A549 (cell line): Measurements from ENCODE around the gene CASQ1. TPM values are rescaled to one million over a fixed set of nuclear protein-coding genes. Genes with fewer than 3 reads are reported as not detected.

Source experiments
- ATAC-seq, 2 experiments: fragments of 200-7000 bp in 1 of 2; fragments of >200 bp in 1 of 2; cut with Nextera tagmentation in 1 of 2; cut with Tn5 transposase in 1 of 2; 3 replicates each; pipeline versions ENCODE4 v1.8.0 to v1.9.1; 2018 to 2020; ENCODE audit warnings: mild to moderate bottlenecking in 1 of 2, moderate library complexity in 1 of 2
- CTCF ChIA-PET: fragments of 300-600 bp; sonication (Branson Sonifier 250); formaldehyde crosslinking; extraction: SDS; loops from one replicate; lab custom pipeline; 2021; ENCODE audit warnings: antibody characterized with exemption, inconsistent platforms; lab: Yijun Ruan, JAX
- POLR2A ChIA-PET: fragments of 350-600 bp; formaldehyde crosslinking; extraction: SDS; loops from one replicate; lab custom pipeline; 2021; ENCODE audit warnings: antibody characterized with exemption, inconsistent platforms; lab: Yijun Ruan, JAX
- DNase-seq, 2 experiments: peaks; one replicate each; pipeline versions ENCODE4 v3.0.0 to v3.0.0-alpha.2; 2011 to 2016; ENCODE audit warnings: low read depth in 1 of 2, low spot score in 1 of 2
- FAIRE-seq: peaks from 2 replicates; lab custom pipeline; 2011; peaks lifted over from hg19 to GRCh38; lab: Jason Lieb, UNC
- H3K27ac ChIP-seq, 2 experiments: fragments of >200 bp; sonication (Bioruptor Twin); formaldehyde crosslinking; 3 replicates each; pipeline ENCODE4 v1.5.1; 2016 to 2017
- H3K4me1 ChIP-seq: fragments of >200 bp; sonication (Bioruptor Twin); formaldehyde crosslinking; 3 replicates; pipeline ENCODE4 v1.6.1; 2016
- H3K4me2 ChIP-seq: fragments of >200 bp; sonication (Bioruptor Twin); formaldehyde crosslinking; 3 replicates; pipeline ENCODE4 v1.6.1; 2016
- H3K4me3 ChIP-seq: fragments of >200 bp; sonication (Bioruptor Twin); formaldehyde crosslinking; 3 replicates; pipeline ENCODE4 v1.5.1; 2016
- H3K9me3 ChIP-seq: fragments of >200 bp; sonication (Bioruptor Twin); formaldehyde crosslinking; 3 replicates; pipeline ENCODE4 v1.6.1; 2016
- BCL3 ChIP-seq: fragments of >200 bp; sonication (Bioruptor Twin); formaldehyde crosslinking; IDR thresholded peaks from 3 replicates; pipeline ENCODE4 v1.6.1; 2016
- CBX2 ChIP-seq: fragments of 200-600 bp; sonication (generic); IDR thresholded peaks from 2 replicates; pipeline ENCODE4 v1.6.1; 2016; ENCODE audit warnings: low read depth, mild to moderate bottlenecking, borderline replicate concordance
- CEBPB ChIP-seq, 2 experiments: fragments of >200 bp in 1 of 2; sonication (Bioruptor Twin) in 1 of 2; formaldehyde crosslinking in 1 of 2; IDR thresholded peaks; 2 replicates each; pipeline ENCODE4 v1.6.1; 2012 to 2016
- CHD2 ChIP-seq: fragments of 150-350 bp; IDR thresholded peaks from 2 replicates; pipeline ENCODE4 v1.6.1; 2014; ENCODE audit warnings: low read length; ENCODE audit not compliant: partially characterized antibody
- CHD4 ChIP-seq: fragments of 200-600 bp; sonication (generic); IDR thresholded peaks from 2 replicates; pipeline ENCODE4 v1.6.1; 2016; ENCODE audit warnings: antibody characterized with exemption, mild to moderate bottlenecking, borderline replicate concordance
- CTCF ChIP-seq: fragments of >200 bp; sonication (Bioruptor Twin); formaldehyde crosslinking; IDR thresholded peaks from 3 replicates; pipeline ENCODE4 v1.5.1; 2016
- EHF ChIP-seq: fragments of 250-450 bp; sonication (Bioruptor Pico); IDR thresholded peaks from 2 replicates; pipeline ENCODE4 v1.5.0; 2020; ENCODE audit warnings: mild to moderate bottlenecking
- ELK1 ChIP-seq: fragments of 150-350 bp; IDR thresholded peaks from 2 replicates; pipeline ENCODE4 v1.6.1; 2014; ENCODE audit warnings: low read depth, mild to moderate bottlenecking, low read length
- ESRRA ChIP-seq: fragments of 150-350 bp; IDR thresholded peaks from 2 replicates; pipeline ENCODE4 v1.6.1; 2014; ENCODE audit warnings: mild to moderate bottlenecking, low read length, borderline replicate concordance
- FOSB ChIP-seq: fragments of 250-450 bp; sonication (Bioruptor Pico); IDR thresholded peaks from 2 replicates; pipeline ENCODE4 v1.5.0; 2020; ENCODE audit warnings: mild to moderate bottlenecking, moderate library complexity
- FOXS1 ChIP-seq: fragments of 250-450 bp; sonication (Bioruptor Pico); IDR thresholded peaks from 2 replicates; pipeline ENCODE4 v1.5.0; 2020; ENCODE audit warnings: mild to moderate bottlenecking, moderate library complexity
- GATA3 ChIP-seq: IDR thresholded peaks from 2 replicates; pipeline ENCODE4 v1.6.1; 2012; ENCODE audit warnings: borderline replicate concordance
- HES2 ChIP-seq: fragments of >200 bp; sonication (Bioruptor Twin); formaldehyde crosslinking; IDR thresholded peaks from 2 replicates; pipeline ENCODE4 v1.6.1; 2016
- HEYL ChIP-seq: fragments of 250-450 bp; sonication (Bioruptor Pico); IDR thresholded peaks from 2 replicates; pipeline ENCODE4 v1.8.0; 2021; ENCODE audit warnings: mild to moderate bottlenecking, moderate library complexity
- HOXB13 ChIP-seq: fragments of 250-450 bp; sonication (Bioruptor Pico); IDR thresholded peaks from 2 replicates; pipeline ENCODE4 v1.5.0; 2020; ENCODE audit warnings: low read depth, mild to moderate bottlenecking, moderate library complexity
- JUNB ChIP-seq: fragments of >200 bp; sonication (Bioruptor Twin); formaldehyde crosslinking; IDR thresholded peaks from 2 replicates; pipeline ENCODE4 v1.6.1; 2016
- KDM1A ChIP-seq: fragments of 200-600 bp; sonication (generic); IDR thresholded peaks from 2 replicates; pipeline ENCODE4 v1.6.1; 2016; ENCODE audit warnings: low read depth, mild to moderate bottlenecking
- MYC ChIP-seq: IDR thresholded peaks from 2 replicates; pipeline ENCODE4 v1.6.1; 2012; ENCODE audit warnings: mild to moderate bottlenecking, inconsistent platforms, low read length, improper control_type of control experiment, borderline replicate concordance
- NPAS2 ChIP-seq: fragments of 250-450 bp; sonication (Bioruptor Pico); IDR thresholded peaks from 2 replicates; pipeline ENCODE4 v1.8.0; 2022; ENCODE audit warnings: mild to moderate bottlenecking, moderate library complexity, borderline replicate concordance
- NR3C1 ChIP-seq: fragments of >200 bp; sonication (Bioruptor Twin); formaldehyde crosslinking; IDR thresholded peaks from 3 replicates; pipeline ENCODE4 v1.6.1; 2017
- PHF8 ChIP-seq: fragments of 200-600 bp; sonication (generic); IDR thresholded peaks from 2 replicates; pipeline ENCODE4 v1.6.1; 2016; ENCODE audit warnings: low read depth, mild to moderate bottlenecking, antibody characterized with exemption, moderate library complexity, borderline replicate concordance
- POLR2A ChIP-seq: IDR thresholded peaks from 2 replicates; pipeline ENCODE4 v1.6.1; 2012; ENCODE audit warnings: mild to moderate bottlenecking, low read length
- RAD21 ChIP-seq, 2 experiments: fragments of >200 bp in 1 of 2; sonication (Bioruptor Twin) in 1 of 2; formaldehyde crosslinking in 1 of 2; IDR thresholded peaks in 1 of 2; conservative IDR thresholded peaks in 1 of 2; 2 replicates in 1 of 2; 3 replicates in 1 of 2; pipeline ENCODE4 v1.6.1; 2012 to 2018; ENCODE audit warnings: inconsistent platforms in 1 of 2
- RCOR1 ChIP-seq: fragments of 150-350 bp; IDR thresholded peaks from 2 replicates; pipeline ENCODE4 v1.6.1; 2014; ENCODE audit warnings: antibody characterized with exemption, low read length, low read depth
- RNF2 ChIP-seq: fragments of 200-600 bp; sonication (generic); IDR thresholded peaks from 2 replicates; pipeline ENCODE4 v1.6.1; 2016; ENCODE audit warnings: low read depth, mild to moderate bottlenecking, antibody characterized with exemption, moderate library complexity, borderline replicate concordance
- ZFP36 ChIP-seq: fragments of 450-650 bp; IDR thresholded peaks from 2 replicates; pipeline ENCODE4 v1.6.1; 2014; ENCODE audit warnings: borderline replicate concordance; ENCODE audit not compliant: partially characterized antibody
- WGBS: methylation state at CpG from one replicate; pipeline ENCODE4 v1.1.6; 2017; ENCODE audit errors: missing lambda C conversion rate; 5-methylcytosine and 5-hydroxymethylcytosine counted together
- polyA plus RNA-seq, 4 experiments: library from polyadenylated mRNA; depleted of rRNA in 3 of 4; stranded (reverse); fragments of >200 nt; fragmentation: RNase III in 1 of 4; extraction: RNeasy Plus Mini Kit Qiagen cat#74134 plus additional on column Dnase treatment in 1 of 4; gene quantifications; 2 replicates in 3 of 4; 3 replicates in 1 of 4; pipeline ENCODE4 v1.2.3, GENCODE V29; 2011 to 2017

Gene CASQ1
- polyA plus RNA-seq, 2 of the 4 experiments (the other 2 are of a cell fraction) = 0.04 to 0.08 TPM

GRCh38 chr1:160237558-160237957 lies 47.2 kb downstream of the CASQ1 start (continued):
- no peak for TF ChIP-seq BCL3
- no peak for TF ChIP-seq NR3C1

GRCh38 chr1:160238408-160238807 lies 48.0 kb downstream of the CASQ1 start:
- TF ChIP-seq CTCF = no peak
- TF ChIP-seq EHF (CRISPR knock-in tag) = no peak
- TF ChIP-seq GATA3 = no peak
- no peak for TF ChIP-seq FOSB (CRISPR knock-in tag)
- no peak for TF ChIP-seq MYC
- no peak for TF ChIP-seq RCOR1
- TF ChIP-seq BCL3 = no peak
- no peak for TF ChIP-seq ELK1
- no peak for TF ChIP-seq CEBPB (IDR thresholded peaks at IDR 0.05)
- no peak for TF ChIP-seq NPAS2 (CRISPR knock-in tag)
- TF ChIP-seq RAD21 (conservative IDR thresholded peaks at IDR 0.05 in 1 of 2, IDR thresholded peaks at IDR 0.05 in 1 of 2) = no peak
- TF ChIP-seq RNF2 = no peak
- no peak for TF ChIP-seq HES2
- no peak for TF ChIP-seq POLR2A
- TF ChIP-seq KDM1A = no peak
- TF ChIP-seq HEYL (CRISPR knock-in tag) = no peak
- ChIA-PET POLR2A (no interaction called here), CTCF (interaction anchor here (0.5 to 5.7 kb wide), 10 partner anchors 10 to 192 kb away, joined by 3 to 60 read pairs (median 5); no protein-coding TSS in a partner anchor)
- no peak overlapping the region for H3K4me3 ChIP-seq
- DNase-seq (no peak), ATAC-seq (no peak), FAIRE-seq (no peak)
- 85% methylated on average over 5 of the region's 5 CpGs for WGBS
- H3K27ac ChIP-seq = no peak overlapping the region
- no peaks in the 10 kb centered on the region for H3K9me3 ChIP-seq
- H3K4me2 ChIP-seq = no peak overlapping the region
- H3K4me1 ChIP-seq = no peaks in the 10 kb centered on the region

- no peak for TF ChIP-seq CBX2
- no peak for TF ChIP-seq EHF (CRISPR knock-in tag)
- no peak for TF ChIP-seq ZFP36
- no peak for TF ChIP-seq ESRRA
- no peak for TF ChIP-seq FOXS1 (CRISPR knock-in tag)
- no peak for TF ChIP-seq CHD4
- no peak for TF ChIP-seq NPAS2 (CRISPR knock-in tag)
- TF ChIP-seq PHF8 = no peak
- TF ChIP-seq HEYL (CRISPR knock-in tag) = no peak
- no peak for TF ChIP-seq GATA3
- no peak for TF ChIP-seq JUNB
- no peak for TF ChIP-seq HOXB13 (CRISPR knock-in tag)
- no peak for TF ChIP-seq CHD2
- no peak; a peak in 2 of 6 replicates for ATAC-seq
- no peak overlapping the region for H3K27ac ChIP-seq
- CTCF ChIA-PET = interaction anchor here (0.9 to 5.7 kb wide), 11 partner anchors 9 to 193 kb away, joined by 3 to 60 read pairs (median 5); partner anchors contain the start of gene KCNJ9
- no peak overlapping the region for H3K4me3 ChIP-seq
- DNase-seq = no peak
- WGBS = 95% methylated on average over 23 of the region's 24 CpGs
- no peak for FAIRE-seq
- POLR2A ChIA-PET = no interaction called here
- no peaks in the 10 kb centered on the region for H3K4me1 ChIP-seq
- H3K9me3 ChIP-seq = no peaks in the 10 kb centered on the region
- H3K4me2 ChIP-seq = no peak overlapping the region
Observed at GRCh38 chr1:160239582-160240299, 49.4 kb downstream of the CASQ1 start.
